Upper lobe of left lung (tissue), 6 donors: ENCODE measurements around the gene AFTPH. TPM values are rescaled to one million over a fixed set of nuclear protein-coding genes. Genes with fewer than 3 reads are reported as not detected.

Experiments used
- ATAC-seq, 2 donors: fragments of 200-7000 bp; cut with Tn5 transposase; one replicate each; pipeline ENCODE4 v1.9.1; 2022; ENCODE audit warnings: mild to moderate bottlenecking in 2 of 2, moderate library complexity in 2 of 2; ENCODE audit not compliant: low FRiP score in 2 of 2
- DNase-seq, 2 donors: peaks; one replicate each; pipeline ENCODE4 v3.0.0-alpha.2; 2019 to 2020
- H3K27ac ChIP-seq, 4 donors: fragments of 200-600 bp; sonication (generic); one replicate each; pipeline ENCODE4 v1.5.1; 2016 to 2019
- H3K27me3 ChIP-seq, 4 donors: fragments of 200-600 bp; sonication (generic); one replicate each; pipeline ENCODE4 v1.5.1; 2017 to 2019
- H3K36me3 ChIP-seq, 4 donors: fragments of 200-600 bp; sonication (generic); one replicate each; pipeline ENCODE4 v1.5.1; 2016 to 2019
- H3K4me1 ChIP-seq, 4 donors: fragments of 200-600 bp; sonication (generic); one replicate each; pipeline ENCODE4 v1.5.1; 2018 to 2019
- H3K4me3 ChIP-seq, 4 donors: fragments of 200-600 bp; sonication (generic); one replicate each; pipeline ENCODE4 v1.5.1; 2017 to 2019; ENCODE audit warnings: mild to moderate bottlenecking in 2 of 4, moderate library complexity in 1 of 4
- H3K9me3 ChIP-seq, 4 donors: fragments of 200-600 bp; sonication (generic); one replicate each; pipeline ENCODE4 v1.5.1; 2018 to 2019
- CTCF ChIP-seq, 6 experiments: fragments of 450-650 bp in 4 of 6; fragments of 200-600 bp in 2 of 6; sonication (generic) in 2 of 6; IDR thresholded peaks; one replicate each; pipeline ENCODE4 v1.5.1; 2016 to 2019; ENCODE audit warnings: antibody characterized with exemption in 6 of 6
- EP300 ChIP-seq, 4 donors: sonication (generic); formaldehyde crosslinking; IDR thresholded peaks; one replicate each; pipeline ENCODE4 v1.5.1; 2017; ENCODE audit warnings: antibody characterized with exemption in 4 of 4, control low read depth in 2 of 4
- POLR2A ChIP-seq, 4 donors: fragments of 450-650 bp; IDR thresholded peaks; one replicate each; pipeline ENCODE4 v1.5.1; 2016 to 2017; ENCODE audit warnings: antibody characterized with exemption in 4 of 4, mild to moderate bottlenecking in 2 of 4
- POLR2AphosphoS5 ChIP-seq, 2 donors: sonication (generic); formaldehyde crosslinking; IDR thresholded peaks; one replicate each; pipeline ENCODE4 v1.5.1; 2017; ENCODE audit warnings: antibody characterized with exemption in 2 of 2
- WGBS, 2 donors: methylation state at CpG; one replicate each; pipeline ENCODE4 v1.1.5; 2017 to 2018; 5-methylcytosine and 5-hydroxymethylcytosine counted together
- total RNA-seq, 6 donors: library from RNA; depleted of rRNA in 4 of 6; stranded (reverse); fragments of >200 nt in 4 of 6; gene quantifications; one replicate each; pipeline versions ENCODE4 v1.1.0 to v1.2.1, GENCODE V29; 2016 to 2021
- donor health status: DM: no; HTN: no; CAD: no; lungs with moderate emphysema.
- donor health status: DM: no; HTN: yes; CAD: no; lungs with severe emphysema.

AFTPH gene
- total RNA-seq, 6 donors from 2014 or later = 21.5 to 72.9 (median 35.4) TPM

GRCh38 chr2:64581018-64581417 is 56.9 kb downstream of the AFTPH start:
- H3K36me3 ChIP-seq = peaks cover 7 to 70% (median 15%) of the 10 kb centered on the region in 4 donors
- no peak overlapping the region for H3K4me3 ChIP-seq
- H3K27me3 ChIP-seq = no peaks in the 10 kb centered on the region
- 75 to 85% methylated on average over 2 of the region's 2 CpGs for WGBS, 2 donors
- TF ChIP-seq CTCF (IDR thresholded peaks at IDR 0.05) = no peak
- H3K9me3 ChIP-seq = no peaks in the 10 kb centered on the region
- DNase-seq (no peak), ATAC-seq (no peak)
- no peak overlapping the region for H3K27ac ChIP-seq
- no peaks in the 10 kb centered on the region for H3K4me1 ChIP-seq

- ATAC-seq = no peak
- Histone ChIP-seq H3K36me3 (peaks cover 6 to 70% (median 13%) of the 10 kb centered on the region in 4 donors), H3K4me1 (peaks cover 0 to under 1% (median 0%) of the 10 kb centered on the region in 4 donors), H3K27me3 (no peaks in the 10 kb centered on the region), H3K9me3 (no peaks in the 10 kb centered on the region), H3K4me3 (no peak overlapping the region), H3K27ac (no peak overlapping the region)
- WGBS, 2 donors = 36 to 100% methylated on average over 1 of the region's 1 CpG
- no peak for TF ChIP-seq POLR2AphosphoS5 (IDR thresholded peaks at IDR 0.05)
- no peak for TF ChIP-seq POLR2A (IDR thresholded peaks at IDR 0.05)
- TF ChIP-seq CTCF (IDR thresholded peaks at IDR 0.05) = no peak
- no peak for TF ChIP-seq EP300 (IDR thresholded peaks at IDR 0.05)
- DNase-seq = no peak
Observed at GRCh38 chr2:64581777-64582539, 57.8 kb downstream of the AFTPH start.

- H3K4me1 ChIP-seq = peaks cover 0 to 6% (median 0%) of the 10 kb centered on the region in 4 donors
- ATAC-seq = no peak
- 86 to 88% methylated on average over 5 of the region's 5 CpGs for WGBS, 2 donors
Observed at GRCh38 chr2:64582774-64583340, 58.7 kb downstream of the AFTPH start.

GRCh38 chr2:64586054-64586453 is 61.9 kb downstream of the AFTPH start:
- H3K27me3 ChIP-seq = no peaks in the 10 kb centered on the region
- no peak for TF ChIP-seq POLR2AphosphoS5 (IDR thresholded peaks at IDR 0.05)
- no peak for TF ChIP-seq EP300 (IDR thresholded peaks at IDR 0.05)
- TF ChIP-seq CTCF (IDR thresholded peaks at IDR 0.05) = no peak
- TF ChIP-seq POLR2A (IDR thresholded peaks at IDR 0.05) = no peak
- no peak for DNase-seq
- H3K27ac ChIP-seq = no peak overlapping the region
- no peak overlapping the region for H3K4me3 ChIP-seq
- no peak for ATAC-seq
- peaks cover 1 to 68% (median 12%) of the 10 kb centered on the region in 4 donors for H3K36me3 ChIP-seq
- WGBS, 2 donors = 90 to 95% methylated on average over 4 of the region's 4 CpGs
- no peaks in the 10 kb centered on the region for H3K9me3 ChIP-seq
- peaks cover 0 to 6% (median 0%) of the 10 kb centered on the region in 4 donors for H3K4me1 ChIP-seq

More at GRCh38 chr2:64582774-64583340, 58.7 kb downstream of the AFTPH start:
- TF ChIP-seq CTCF (IDR thresholded peaks at IDR 0.05) (no peak), EP300 (IDR thresholded peaks at IDR 0.05) (no peak), POLR2A (IDR thresholded peaks at IDR 0.05) (no peak), POLR2AphosphoS5 (IDR thresholded peaks at IDR 0.05) (no peak)
- Histone ChIP-seq H3K27me3 (no peaks in the 10 kb centered on the region), H3K4me3 (no peak overlapping the region), H3K27ac (no peak overlapping the region), H3K36me3 (peaks cover 0 to 68% (median 11%) of the 10 kb centered on the region in 4 donors), H3K9me3 (no peaks in the 10 kb centered on the region)
- DNase-seq = no peak
